Measurements from ENCODE around the gene SLK.

Gene SLK

GRCh38 chr10:103991393-103992128, 24.6 kb downstream of the SLK start:
- no peak for DNase-seq

- no peak for DNase-seq
Measured at GRCh38 chr10:103995134-103995533, 28.2 kb downstream of the SLK start.

- no peak for DNase-seq
Measured at GRCh38 chr10:103998805-103999204, 31.9 kb downstream of the SLK start.

- no peak for DNase-seq
Measured at GRCh38 chr10:104002911-104003310, 36.0 kb downstream of the SLK start.

GRCh38 chr10:104005172-104005863, 38.4 kb downstream of the SLK start:
- DNase-seq = no peak

GRCh38 chr10:104011904-104012303, 45.0 kb downstream of the SLK start:
- no peak for DNase-seq

- DNase-seq = no peak
Measured at GRCh38 chr10:104013489-104013888, 46.5 kb downstream of the SLK start.

GRCh38 chr10:104014176-104014575, 47.2 kb downstream of the SLK start:
- no peak for DNase-seq

GRCh38 chr10:104016661-104017060, 49.7 kb downstream of the SLK start:
- no peak for DNase-seq

GRCh38 chr10:104018471-104018870, 51.5 kb downstream of the SLK start:
- DNase-seq = no peak

- no peak for DNase-seq
Measured at GRCh38 chr10:104020020-104020419, 53.1 kb downstream of the SLK start.

- no peak for DNase-seq
Measured at GRCh38 chr10:104021246-104021645, 54.3 kb downstream of the SLK start.

GRCh38 chr10:104022026-104022425, 55.1 kb downstream of the SLK start:
- DNase-seq = no peak

GRCh38 chr10:104025524-104025923, 58.6 kb downstream of the SLK start:
- DNase-seq = no peak

GRCh38 chr10:104026762-104027161, 59.8 kb downstream of the SLK start:
- DNase-seq = no peak

- DNase-seq = peak in 1 of 2 experiments; percentile 48
Measured at GRCh38 chr10:104028146-104028545, 61.2 kb downstream of the SLK start.

- no peak for DNase-seq
Measured at GRCh38 chr10:104028823-104029520, 62.0 kb downstream of the SLK start.

- DNase-seq = no peak
Measured at GRCh38 chr10:104029521-104029860, 62.6 kb downstream of the SLK start.

- no peak for DNase-seq
Measured at GRCh38 chr10:104031631-104032030, 64.7 kb downstream of the SLK start.

GRCh38 chr10:104032144-104032775, 65.3 kb downstream of the SLK start:
- DNase-seq = no peak

GRCh38 chr10:104033401-104033930, 66.5 kb downstream of the SLK start:
- no peak for DNase-seq

- no peak for DNase-seq
Measured at GRCh38 chr10:104033966-104034365, 67.0 kb downstream of the SLK start.

Measured in stimulated activated CD4-positive, alpha-beta T cell treated with anti-CD3 and anti-CD28 coated beads, Interleukin-4, amount 100 ng/mL, for 4 hours (primary cell).